Measurements from ENCODE around the gene SLAIN2.
"Not testable (repeated sequence)": the region's sequence is repeated elsewhere in the genome, so short reads cannot be mapped to it uniquely, and the experiment has no call there.

SLAIN2 gene

DNA sequence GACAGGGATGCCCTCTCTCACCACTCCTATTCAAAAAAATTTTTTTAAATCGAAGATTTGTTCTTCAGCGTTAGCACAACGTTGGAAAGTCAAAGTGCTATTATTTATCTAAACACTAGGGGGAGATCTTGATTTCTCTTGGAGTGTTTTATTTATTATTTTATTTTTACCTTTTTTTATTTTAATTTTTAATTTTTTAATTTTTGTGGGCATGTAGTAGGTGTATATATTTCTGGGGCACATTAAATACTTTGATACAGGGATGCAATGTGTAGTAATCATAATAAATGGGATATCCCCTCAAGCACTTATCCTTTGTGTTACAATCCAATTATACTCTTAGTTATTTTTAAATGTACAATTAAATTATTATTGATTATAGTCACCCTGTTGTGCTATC is 104.4 kb downstream of the SLAIN2 start:
- no peak for DNase-seq

DNA sequence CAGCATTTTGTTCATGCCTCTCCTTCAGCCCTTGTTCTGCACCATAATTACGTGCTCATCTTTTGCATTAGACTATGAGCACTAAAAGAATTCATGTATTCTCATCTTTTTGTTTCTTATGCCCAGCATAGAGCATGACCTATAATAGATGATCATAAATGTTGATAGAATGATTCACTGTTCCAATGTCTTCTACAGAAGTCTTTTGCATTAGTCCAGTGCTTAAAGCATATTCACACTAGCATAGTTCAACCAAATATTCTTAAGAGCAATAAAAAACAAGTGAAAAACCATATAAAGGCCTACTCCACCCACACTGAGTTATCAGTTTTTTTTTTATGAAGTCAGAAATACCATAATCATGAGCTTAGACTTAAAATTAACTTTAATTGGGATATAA is 105.3 kb downstream of the SLAIN2 start:
- DNase-seq, result no peak

DNA sequence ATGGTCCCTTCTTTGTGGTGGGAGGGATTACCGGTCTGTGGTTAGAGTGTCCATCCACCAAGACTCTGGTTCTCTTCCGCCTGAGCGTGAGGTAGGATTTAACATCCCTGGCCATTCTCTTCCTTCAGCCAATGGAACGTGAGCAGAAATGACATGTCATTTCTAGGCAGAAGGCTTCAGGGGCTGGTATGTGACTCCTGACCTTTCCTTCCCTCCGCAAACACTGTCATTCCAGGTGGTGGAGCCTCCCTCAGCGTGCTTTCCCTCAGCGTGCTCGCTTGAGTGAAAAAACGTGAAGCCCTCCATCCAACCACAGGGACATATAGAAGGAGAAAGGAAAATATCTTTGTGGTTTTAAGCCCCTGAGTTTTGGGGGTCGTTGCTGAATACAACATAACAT is 107.8 kb downstream of the SLAIN2 start:
- DNase-seq, result no peak

DNA sequence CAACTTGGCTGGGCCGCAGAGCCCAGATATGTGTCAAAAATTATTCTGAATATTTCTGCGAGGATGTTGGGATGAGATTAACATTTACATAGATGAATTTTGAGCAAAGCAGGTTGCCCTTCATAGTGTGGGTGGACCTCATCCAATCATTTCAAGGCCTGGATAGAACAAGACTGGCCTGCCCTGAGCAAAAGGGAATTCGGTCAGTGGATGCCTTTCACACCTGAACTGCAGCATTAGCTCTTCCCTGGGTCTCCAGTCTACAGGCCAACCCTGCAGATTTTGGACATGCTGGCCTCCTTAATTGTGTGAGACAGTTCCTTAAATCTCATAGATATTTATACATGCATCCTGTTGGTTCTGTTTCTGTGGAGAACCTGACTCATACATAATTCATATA is 109.4 kb downstream of the SLAIN2 start:
- DNase-seq, result no peak

DNA sequence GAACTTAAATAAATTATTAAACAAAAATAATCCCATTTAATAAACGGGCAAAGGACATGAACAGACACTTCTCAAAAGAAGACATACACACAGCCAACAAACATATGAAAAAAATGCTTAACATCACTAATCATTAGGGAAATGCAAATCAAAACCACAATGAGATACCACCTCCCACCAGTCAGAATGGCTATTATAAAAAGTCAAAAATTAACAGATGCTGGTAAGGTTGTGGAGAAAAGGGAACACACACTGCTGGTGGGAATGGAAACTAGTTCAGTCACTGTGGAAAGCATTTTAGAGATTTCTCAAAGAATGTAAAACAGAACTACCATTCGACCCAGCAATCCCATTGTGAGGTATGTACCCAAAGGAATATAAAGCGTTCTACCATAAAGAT is 110.3 kb downstream of the SLAIN2 start:
- not testable (repeated sequence) for DNase-seq

DNA sequence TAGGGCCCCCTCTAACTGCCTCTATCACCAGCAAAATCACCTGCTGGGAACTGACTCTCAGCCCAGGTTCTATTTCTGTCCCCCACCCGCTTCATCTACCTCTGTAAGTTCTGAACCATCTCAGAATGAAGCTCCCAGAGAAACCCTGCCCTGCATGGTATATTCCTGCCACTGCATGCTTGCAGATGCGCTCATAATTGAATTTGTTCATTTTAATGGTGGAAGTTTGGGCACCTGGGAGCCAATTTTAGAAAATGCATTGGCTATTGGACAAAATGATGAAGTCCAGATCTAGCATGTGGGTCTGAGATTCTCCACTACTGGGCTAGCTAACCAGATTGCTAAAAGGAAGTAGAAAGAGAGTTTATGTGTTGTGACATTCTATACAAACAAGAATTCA is 113.3 kb downstream of the SLAIN2 start:
- no peak for DNase-seq

DNA sequence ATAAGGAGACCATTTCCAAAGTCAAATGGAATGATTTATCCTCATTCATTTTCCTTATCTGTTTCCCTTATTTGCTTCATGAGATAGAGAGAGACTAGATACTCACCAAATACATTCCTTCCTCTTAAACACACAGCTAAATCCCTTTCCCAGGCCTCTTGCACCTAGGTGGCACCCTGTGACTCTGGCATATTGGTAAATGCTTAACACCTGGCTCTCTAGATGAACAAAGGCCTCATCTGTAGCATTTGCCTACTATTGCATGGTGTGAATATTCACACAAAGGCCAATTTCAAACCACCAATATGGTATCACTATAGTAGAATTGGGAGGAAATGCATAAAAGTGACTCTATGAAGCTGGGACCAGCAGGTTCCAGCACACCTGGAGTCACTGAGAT is 119.7 kb downstream of the SLAIN2 start:
- DNase-seq, result no peak

DNA sequence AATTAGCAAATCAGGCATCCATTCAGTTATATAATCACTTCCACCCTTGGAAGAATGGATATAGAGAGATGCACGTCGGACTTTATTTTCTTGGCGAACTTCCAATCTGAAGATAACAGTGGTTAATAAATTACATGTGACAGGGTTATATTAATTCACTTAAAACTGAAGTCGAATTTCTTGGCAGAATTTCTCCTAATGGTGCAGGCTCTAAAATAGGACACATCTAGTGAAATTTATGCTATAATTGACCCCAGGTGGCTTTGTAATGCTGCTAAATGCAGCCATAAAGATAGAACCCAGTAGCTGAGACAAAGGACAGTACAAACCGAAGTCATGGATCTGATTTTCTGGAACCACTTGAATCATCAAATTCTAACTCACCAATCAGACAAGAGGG is 121.0 kb downstream of the SLAIN2 start:
- no peak for DNase-seq

DNA sequence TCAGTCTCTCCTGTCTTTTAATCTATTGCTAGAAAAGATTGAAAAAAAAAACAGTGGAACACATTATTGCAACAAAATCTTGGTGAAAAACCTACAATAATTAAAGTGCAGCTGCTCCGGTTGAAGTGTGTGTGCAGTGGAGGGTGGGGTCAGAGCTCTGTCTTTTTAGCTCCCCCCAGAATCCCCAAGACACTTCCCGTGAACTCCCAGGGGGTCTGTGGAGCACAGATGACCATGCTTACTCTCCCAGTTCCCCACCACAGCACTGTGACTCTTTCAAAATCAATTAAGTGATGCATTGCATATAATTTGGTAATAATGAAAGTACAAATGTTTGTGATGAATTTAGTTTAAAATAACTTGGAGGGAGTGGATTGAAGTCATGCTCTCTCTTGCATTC is 126.1 kb downstream of the SLAIN2 start:
- DNase-seq, result no peak

DNA sequence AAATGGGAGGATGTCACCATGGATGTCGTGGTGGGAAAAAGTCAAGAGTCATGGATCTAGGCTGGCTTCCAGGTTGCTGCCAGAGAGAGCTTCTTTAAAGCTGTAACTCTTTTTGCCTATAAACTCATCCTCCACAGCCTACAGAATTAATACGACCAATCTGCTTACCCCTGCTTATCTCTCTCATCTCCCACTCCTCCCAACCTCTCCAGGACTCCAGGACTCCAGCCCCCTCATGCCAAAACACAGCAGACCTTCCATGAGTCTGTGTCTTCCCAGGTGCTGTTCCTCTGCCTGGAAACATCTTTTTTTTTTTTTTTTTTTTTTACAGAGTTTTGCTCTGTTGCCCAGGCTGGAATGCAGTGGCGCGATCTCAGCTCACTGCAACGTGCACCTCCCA is 126.6 kb downstream of the SLAIN2 start:
- DNase-seq, result no peak

DNA sequence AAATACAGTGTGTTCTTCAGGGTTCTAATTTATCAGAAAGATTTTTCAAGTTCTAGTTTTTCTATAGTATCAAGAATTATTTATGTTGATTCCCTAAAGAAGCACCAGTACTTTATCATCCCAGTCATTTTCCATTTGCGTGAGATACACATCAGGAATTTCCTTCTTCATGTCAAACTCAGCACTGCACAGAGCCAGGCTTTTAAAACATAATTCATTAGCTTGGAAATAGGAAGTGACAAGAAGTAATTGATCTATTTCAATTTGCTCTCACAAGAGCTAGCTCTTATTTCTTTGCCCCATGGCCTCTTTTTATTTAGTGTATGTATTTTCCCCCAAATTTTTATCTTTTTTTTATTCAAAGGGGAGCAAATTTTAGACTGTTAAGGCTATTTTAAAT is 128.8 kb downstream of the SLAIN2 start:
- no peak for DNase-seq

DNA sequence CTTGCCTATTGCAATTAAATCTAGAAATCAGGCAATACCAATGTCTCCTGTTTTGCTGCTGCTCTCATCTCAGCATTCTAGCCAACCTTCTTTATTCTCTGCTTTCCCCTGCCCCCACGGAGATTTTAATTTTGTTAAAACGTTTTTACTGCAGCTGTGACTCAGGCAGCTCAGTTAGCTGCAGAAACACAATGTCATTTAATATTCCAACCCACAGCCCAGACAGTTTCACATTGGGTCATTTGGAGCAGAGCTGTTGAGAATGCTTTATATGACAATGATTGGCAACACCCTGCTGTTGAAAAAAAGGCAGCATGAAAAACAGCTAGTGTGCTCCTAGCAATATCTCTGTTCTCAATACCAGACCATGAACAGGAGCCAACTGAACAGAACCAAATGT is 129.2 kb downstream of the SLAIN2 start:
- no peak for DNase-seq

DNA sequence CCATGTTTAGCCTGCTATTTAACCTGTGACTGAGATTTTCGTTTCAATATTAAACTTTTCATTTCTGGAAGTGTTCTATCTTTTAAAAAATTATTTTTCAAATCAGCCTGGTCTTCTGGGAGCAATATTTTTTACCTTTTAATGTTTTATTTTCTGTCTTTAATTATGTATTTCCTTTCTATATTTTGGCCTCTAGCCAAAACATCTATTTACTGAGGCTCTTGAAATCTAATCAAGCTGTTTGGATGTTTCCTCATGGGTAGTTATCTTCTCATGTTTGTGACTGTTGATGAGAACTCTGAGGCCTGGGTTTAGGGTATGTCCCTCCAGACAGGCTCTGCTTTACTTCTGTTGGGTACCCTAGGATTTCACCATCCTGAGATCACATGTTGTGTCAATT is 131.5 kb downstream of the SLAIN2 start:
- DNase-seq, result no peak

DNA sequence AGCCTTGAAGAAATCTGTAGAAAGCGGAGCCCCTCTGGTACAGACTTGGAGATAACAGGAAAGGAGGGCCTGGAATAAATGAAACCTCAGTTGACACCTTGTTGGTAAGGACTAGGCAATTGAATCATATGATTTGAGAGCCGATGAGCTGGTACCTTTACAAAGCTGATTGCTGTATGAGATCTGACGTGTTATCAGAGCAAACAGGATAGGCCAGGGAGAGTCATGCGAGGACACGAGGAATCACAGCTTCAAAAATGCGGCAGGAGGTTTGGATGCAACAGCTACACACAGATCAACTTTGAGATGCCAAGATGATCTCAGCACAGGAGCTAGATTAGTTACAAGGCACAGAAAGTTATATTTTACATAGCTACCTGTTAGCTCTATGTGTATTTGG is 134.4 kb downstream of the SLAIN2 start:
- no peak for DNase-seq
